Cardiac fibroblast (primary cell): ENCODE results near the gene TULP4.
"Not testable (repeated sequence)": the region's sequence is repeated elsewhere in the genome, so short reads cannot be mapped to it uniquely, and the experiment has no call there.

Experiments
- DNase-seq, 2 donors: peaks; one replicate each; pipeline versions ENCODE4 v3.0.0 to v3.0.0-alpha.2; 2010; ENCODE audit warnings: low read depth in 2 of 2
- H3K4me3 ChIP-seq, 2 donors: replicated peaks in 1 of 2; 1 replicate in 1 of 2; 2 replicates in 1 of 2; pipeline ENCODE4 v1.5.1; 2011; ENCODE audit warnings: low read depth in 2 of 2, low read length in 2 of 2, mild to moderate bottlenecking in 2 of 2, moderate library complexity in 1 of 2
- CTCF ChIP-seq: IDR thresholded peaks from one replicate; pipeline ENCODE4 v1.5.1; 2011; ENCODE audit warnings: low read depth, mild to moderate bottlenecking, low read length, inconsistent platforms

The TULP4 gene

GRCh38 chr6:158293122-158293521, 19.1 kb upstream of the TULP4 start:
- no peak for TF ChIP-seq CTCF
- no peak overlapping the region for H3K4me3 ChIP-seq
- DNase-seq = no peak

GRCh38 chr6:158295976-158296853, 16.1 kb upstream of the TULP4 start:
- not testable (repeated sequence) for H3K4me3 ChIP-seq, DNase-seq

- DNase-seq, H3K4me3 ChIP-seq: not testable (repeated sequence)
These were observed 15.4 kb upstream of the TULP4 start for GRCh38 chr6:158296854-158297324.

GRCh38 chr6:158297657-158298056, 14.6 kb upstream of the TULP4 start:
- DNase-seq, H3K4me3 ChIP-seq: not testable (repeated sequence)

- not testable (repeated sequence) for H3K4me3 ChIP-seq
- DNase-seq = peak; percentile 39 to 84
These were observed 11.7 kb upstream of the TULP4 start for GRCh38 chr6:158300306-158301143.

- not testable (repeated sequence) for H3K4me3 ChIP-seq, DNase-seq
These were observed 10.7 kb upstream of the TULP4 start for GRCh38 chr6:158301561-158301960.

- not testable (repeated sequence) for DNase-seq, H3K4me3 ChIP-seq
These were observed 10.0 kb upstream of the TULP4 start for GRCh38 chr6:158302195-158302796.

- H3K4me3 ChIP-seq = no peak overlapping the region
- TF ChIP-seq CTCF = no peak
These were observed 9.0 kb upstream of the TULP4 start for GRCh38 chr6:158303210-158303731.

GRCh38 chr6:158304254-158304653, 8.0 kb upstream of the TULP4 start:
- no peak for TF ChIP-seq CTCF
- DNase-seq = no peak
- no peak overlapping the region for H3K4me3 ChIP-seq

More at GRCh38 chr6:158303210-158303731, 9.0 kb upstream of the TULP4 start:
- DNase-seq = no peak
